Left hindlimb (tissue), 1 donor: ENCODE results near the gene PIGR.

Experiments used
- DNase-seq: peaks from one replicate; pipeline ENCODE4 v3.0.0-alpha.2; 2018

Gene PIGR, protein sequence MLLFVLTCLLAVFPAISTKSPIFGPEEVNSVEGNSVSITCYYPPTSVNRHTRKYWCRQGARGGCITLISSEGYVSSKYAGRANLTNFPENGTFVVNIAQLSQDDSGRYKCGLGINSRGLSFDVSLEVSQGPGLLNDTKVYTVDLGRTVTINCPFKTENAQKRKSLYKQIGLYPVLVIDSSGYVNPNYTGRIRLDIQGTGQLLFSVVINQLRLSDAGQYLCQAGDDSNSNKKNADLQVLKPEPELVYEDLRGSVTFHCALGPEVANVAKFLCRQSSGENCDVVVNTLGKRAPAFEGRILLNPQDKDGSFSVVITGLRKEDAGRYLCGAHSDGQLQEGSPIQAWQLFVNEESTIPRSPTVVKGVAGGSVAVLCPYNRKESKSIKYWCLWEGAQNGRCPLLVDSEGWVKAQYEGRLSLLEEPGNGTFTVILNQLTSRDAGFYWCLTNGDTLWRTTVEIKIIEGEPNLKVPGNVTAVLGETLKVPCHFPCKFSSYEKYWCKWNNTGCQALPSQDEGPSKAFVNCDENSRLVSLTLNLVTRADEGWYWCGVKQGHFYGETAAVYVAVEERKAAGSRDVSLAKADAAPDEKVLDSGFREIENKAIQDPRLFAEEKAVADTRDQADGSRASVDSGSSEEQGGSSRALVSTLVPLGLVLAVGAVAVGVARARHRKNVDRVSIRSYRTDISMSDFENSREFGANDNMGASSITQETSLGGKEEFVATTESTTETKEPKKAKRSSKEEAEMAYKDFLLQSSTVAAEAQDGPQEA

DNA sequence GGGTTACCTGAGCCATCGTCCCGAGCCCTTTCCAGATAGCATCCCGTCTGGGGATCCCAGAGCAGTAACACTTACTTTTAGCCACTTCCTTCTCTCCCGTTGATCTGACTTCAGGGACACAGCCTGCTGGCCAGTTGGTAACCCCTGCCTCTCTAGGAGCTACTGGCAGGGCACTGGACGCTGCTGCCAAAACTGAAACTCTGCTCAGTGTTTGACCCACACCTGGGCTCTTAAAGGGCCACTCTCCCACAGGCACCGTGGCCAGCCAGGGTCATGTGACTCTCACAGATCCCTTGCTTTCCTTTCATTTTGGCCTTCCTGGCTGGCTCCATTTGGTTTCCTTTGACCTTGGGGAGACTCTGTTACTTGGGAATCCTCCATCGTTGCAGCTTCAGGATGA, at the start of gene PIGR:
PIGR (minus strand) TSS at position 206 of the 400 bp plus-strand sequence. CDS start 5,935 bp downstream, outside the sequence.
- no peak for DNase-seq

- no peak for DNase-seq
Observed at GRCh38 chr1:206992790-206993189, 46.5 kb upstream of the PIGR start.

GRCh38 chr1:206987873-206988272, 41.6 kb upstream of the PIGR start:
- no peak for DNase-seq

DNA sequence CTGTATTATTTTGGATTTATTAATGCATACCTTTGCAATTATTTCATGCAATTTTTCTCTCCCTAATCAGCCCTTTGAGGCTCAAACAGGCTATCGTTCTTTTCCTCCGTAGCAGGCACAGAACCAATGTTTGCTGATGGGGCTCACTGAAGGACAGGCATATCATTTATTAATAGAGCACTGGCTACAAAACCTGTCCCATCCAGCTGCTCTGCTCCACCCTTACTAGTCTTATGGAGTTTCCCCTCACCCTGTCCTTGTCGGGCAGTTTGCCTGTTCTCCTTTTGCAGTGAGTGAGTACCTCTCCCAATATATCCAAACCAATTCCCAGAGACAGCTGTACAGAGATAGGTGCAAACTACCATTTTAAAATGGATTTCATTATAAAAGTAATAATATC, 40.6 kb upstream of the PIGR start:
- no peak for DNase-seq

DNA sequence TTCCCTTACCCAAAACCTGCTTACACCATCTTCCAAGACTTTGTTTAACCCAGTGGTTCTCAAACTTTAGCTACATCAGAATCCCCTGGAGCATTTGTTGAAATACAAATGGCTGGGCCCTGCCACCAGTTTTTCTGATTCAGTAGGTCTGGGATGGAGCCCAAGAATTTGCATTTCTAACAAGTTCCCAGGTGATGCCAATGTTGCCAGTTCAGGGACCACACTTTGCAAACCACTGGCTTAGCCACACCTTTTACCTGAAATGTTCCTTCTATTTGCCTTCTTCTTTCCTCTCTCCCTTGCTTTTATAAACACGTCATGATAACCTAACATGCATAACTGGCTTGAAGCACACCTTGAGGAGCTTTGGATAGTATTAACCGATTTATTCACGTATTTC, 40.1 kb upstream of the PIGR start:
- no peak for DNase-seq

DNA sequence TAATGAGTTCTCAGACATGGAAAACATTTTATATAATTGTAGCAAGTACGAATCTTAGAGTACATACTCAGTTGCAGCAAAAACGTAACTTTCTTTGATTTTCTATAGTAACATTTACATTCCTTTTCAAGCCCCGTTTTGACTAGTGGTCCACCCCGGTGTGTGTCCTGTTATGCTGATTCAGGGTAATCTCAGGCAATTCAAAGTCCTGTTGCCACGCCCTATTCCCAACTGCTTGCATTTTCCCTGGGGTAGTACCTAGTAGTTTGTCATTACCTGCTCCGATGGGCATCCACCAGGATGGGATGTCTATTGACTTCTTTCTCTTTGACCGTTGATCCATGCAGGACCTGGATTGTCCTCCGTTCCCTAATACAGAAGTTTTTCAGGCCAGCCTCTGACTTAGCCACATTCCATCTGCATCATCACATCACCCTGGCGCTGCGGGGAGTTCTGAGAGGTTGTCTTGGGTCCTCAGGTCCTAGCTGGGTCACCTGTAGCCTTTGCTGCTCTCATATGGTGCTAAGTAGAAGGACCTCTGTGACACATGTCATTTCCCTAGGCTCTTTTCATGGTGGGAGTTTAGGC, 39.0 kb upstream of the PIGR start:
- DNase-seq, result no peak

DNA sequence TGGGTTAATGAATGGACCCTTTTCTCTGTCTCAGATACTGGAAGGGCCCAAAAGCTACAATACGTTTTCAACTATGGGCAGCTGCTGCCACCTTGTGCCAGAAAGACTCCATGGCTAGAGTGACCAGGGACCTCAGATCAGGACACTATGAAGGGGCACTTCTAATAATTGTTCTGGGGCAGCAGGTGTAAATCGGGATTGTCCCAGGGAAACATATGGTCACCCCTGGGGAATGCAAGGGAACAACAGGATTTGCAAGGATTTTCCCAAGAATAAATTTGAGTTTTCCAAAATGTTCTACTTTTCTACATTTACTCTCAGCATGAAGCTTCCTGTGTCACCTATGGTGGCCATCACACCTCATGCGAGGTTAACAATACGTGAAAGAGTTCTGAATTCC, 36.0 kb upstream of the PIGR start:
- no peak for DNase-seq

- no peak for DNase-seq
Observed at GRCh38 chr1:206979379-206980043, 33.2 kb upstream of the PIGR start.

GRCh38 chr1:206978259-206978658, 32.0 kb upstream of the PIGR start:
- DNase-seq, result no peak

DNA sequence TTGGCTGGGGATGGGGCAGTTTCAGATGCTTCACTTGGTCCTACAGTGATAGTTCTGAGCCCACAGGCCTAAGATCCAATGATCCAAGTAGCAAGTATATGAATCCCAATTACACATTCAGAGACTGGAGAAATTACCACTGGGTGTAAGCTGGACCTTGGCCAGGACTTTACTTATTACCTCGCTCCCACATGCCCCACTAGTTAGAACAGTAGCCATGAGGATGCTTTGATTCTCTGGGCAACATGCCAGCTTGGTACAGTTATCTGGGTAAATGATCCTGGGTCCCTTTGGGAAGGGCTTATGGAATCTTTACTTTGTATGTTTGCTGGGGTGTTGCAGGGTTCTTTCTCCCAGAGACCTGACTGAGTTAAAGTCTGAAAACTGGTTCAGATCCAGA, 29.0 kb upstream of the PIGR start:
- DNase-seq, result no peak

GRCh38 chr1:206974140-206974539, 27.9 kb upstream of the PIGR start:
- no peak for DNase-seq

GRCh38 chr1:206972728-206973127, 26.5 kb upstream of the PIGR start:
- no peak for DNase-seq

DNA sequence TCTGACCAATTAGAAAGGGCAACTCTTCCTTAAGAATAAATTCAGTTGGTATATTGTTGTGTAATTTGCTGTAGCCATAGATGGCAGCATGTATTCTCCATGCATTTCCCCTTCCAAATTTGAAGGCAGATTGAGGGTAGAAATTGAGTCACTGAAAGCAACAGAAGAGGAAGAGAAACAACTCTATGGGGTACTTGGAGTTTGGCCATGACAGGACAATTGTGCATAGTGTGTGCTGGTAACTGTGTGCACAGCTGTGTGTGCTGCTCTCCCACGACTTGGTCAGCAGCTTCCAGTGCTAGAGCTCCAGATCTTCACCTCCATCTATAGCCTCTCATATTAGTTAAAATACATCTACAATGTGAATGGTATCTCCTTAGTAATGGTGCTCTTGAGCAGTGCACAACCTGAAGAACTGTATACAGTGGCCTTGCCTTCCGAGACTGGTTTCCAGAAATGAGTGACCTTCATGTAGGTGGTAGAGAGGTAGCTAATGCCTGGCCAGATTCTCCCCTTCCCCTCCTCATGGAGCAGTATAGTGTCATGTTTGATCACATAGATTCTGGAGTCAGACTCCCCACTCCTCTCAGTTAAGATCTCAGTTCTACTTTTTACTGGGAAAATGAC, 24.9 kb upstream of the PIGR start:
- DNase-seq, result no peak

- no peak for DNase-seq
Observed at GRCh38 chr1:206970446-206970845, 24.2 kb upstream of the PIGR start, which contains the start of gene FCAMR. Gene FCAMR, minus strand, starts transcription at chr1:206970460. Its CDS starts 335 bp downstream, at chr1:206970125.

GRCh38 chr1:206969090-206969489, 22.8 kb upstream of the PIGR start:
- no peak for DNase-seq

DNA sequence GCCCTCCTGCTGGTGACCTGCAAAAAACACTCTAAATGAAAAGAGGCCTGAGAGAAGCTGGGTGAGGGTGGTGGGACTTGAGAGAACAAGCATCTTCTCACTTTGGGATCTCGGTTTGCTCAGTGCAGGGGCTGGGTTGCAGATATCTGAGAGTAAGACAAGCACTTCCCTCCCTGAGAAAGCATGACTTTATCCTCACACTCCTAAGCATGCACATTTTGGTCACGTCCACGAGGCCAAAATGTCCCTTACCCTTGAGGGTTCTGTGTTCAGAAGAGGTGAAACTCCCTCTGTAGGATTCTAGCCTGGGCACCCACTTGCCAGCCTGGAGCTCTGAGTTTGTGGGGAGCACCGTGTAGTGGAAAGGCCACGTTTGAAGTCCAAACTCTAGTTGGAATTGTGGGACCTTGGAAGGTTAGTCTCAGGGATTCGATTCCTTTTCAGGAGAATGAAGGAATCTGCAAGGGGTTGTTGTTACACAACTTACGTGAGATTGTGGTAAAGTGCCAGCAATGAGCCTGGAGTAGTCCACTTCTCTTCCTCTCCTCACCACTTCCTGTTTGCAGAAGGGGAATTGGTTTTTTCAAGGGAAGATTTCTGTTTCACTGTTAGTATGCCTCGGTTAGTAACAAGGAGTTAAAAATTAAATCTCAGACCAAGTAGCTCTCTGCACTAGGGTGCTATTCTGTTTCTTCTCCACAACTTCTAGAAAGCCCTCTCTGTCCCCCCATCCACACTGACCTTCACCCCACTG, 21.0 kb upstream of the PIGR start:
- DNase-seq, result no peak

DNA sequence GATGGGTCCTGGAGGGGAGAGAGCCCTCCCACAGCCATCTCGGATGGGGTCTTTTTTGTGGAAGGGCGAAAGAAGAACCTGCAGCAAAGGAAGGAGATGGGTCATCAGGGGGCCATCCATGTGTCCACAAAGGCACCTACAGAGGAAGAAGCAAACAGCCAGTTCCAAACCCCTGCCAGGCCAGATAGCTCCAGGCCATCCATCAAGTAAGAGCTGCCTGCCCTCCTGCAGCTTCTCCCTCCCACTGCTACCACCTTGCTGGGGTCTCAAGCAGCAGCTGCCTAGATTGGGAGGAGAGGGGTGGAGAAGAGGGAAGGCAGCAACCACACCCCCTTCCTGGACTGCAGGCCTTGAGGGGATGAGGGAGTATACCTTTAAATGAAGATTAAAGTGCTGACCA, 19.5 kb upstream of the PIGR start:
- DNase-seq, result no peak

DNA sequence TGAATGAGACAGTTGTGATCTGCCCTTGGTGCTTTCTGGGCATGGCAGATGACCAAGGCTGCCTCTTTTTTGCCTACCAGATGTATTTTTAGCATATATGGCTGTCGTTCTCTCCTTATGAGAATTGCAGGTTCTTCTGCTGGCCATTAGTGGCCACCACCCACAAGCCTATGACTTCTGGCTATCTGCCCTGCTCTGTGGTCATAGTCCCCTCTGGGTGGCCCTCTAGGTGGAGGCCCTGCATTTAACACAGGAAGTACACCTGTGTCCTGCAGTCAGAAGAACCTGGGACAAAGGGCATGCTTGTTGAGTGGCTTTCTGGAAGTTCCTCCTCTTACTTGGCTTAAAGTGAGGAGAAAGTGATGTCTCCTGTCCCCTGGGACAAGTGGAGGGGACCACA, 17.5 kb upstream of the PIGR start:
- no peak for DNase-seq

GRCh38 chr1:206963119-206963712, 16.9 kb upstream of the PIGR start:
- DNase-seq, result no peak

- no peak for DNase-seq
Observed at GRCh38 chr1:206962272-206962671, 16.0 kb upstream of the PIGR start.

DNA sequence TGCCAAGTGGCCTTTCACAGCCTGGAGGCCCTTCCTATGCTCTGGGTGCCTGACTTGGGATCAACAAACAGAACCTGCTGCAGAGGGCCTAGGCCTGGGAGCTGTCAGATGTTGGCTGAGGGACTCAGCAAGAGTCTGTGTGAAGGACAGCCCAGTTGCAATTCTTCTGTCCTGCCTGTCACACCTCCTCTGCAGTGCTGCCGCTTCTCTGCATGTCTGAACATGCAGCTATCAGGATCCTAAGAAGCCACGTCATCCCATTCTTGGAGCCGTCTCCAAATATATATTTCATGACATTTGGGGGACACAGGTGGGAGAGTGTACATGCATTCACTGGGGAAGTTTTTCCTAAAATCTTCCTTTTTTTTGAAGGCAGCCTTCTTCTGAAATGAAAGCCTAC, 15.4 kb upstream of the PIGR start:
- no peak for DNase-seq
